Spleen (tissue), 11 donors: ENCODE measurements around the gene BEND3. TPM values are rescaled to one million over a fixed set of nuclear protein-coding genes. Genes with fewer than 3 reads are reported as not detected.

Experiments used
- DNase-seq: peaks from one replicate; pipeline ENCODE4 v3.0.0-alpha.2; 2020
- H3K27ac ChIP-seq, 8 donors: fragments of 200-600 bp; sonication (generic) in 7 of 8; 1 replicate in 4 of 8; 2 replicates in 4 of 8; pipeline versions ENCODE4 v1.5.0 to v1.8.0; 2016 to 2021; ENCODE audit warnings: inconsistent platforms in 4 of 8, mild to moderate bottlenecking in 4 of 8, moderate library complexity in 1 of 8
- H3K27me3 ChIP-seq, 7 donors: fragments of 200-600 bp; sonication (generic) in 6 of 7; replicated peaks in 1 of 7; 1 replicate in 4 of 7; 2 replicates in 3 of 7; pipeline versions ENCODE4 v1.5.0 to v1.8.0; 2016 to 2021; ENCODE audit warnings: inconsistent platforms in 3 of 7, mild to moderate bottlenecking in 1 of 7
- H3K36me3 ChIP-seq, 6 donors: fragments of 200-600 bp; sonication (generic) in 5 of 6; 1 replicate in 4 of 6; 2 replicates in 2 of 6; pipeline versions ENCODE4 v1.5.0 to v1.8.0; 2016 to 2021; ENCODE audit warnings: inconsistent platforms in 2 of 6
- H3K4me1 ChIP-seq, 6 donors: fragments of 200-600 bp; sonication (generic) in 5 of 6; 1 replicate in 3 of 6; 2 replicates in 3 of 6; pipeline versions ENCODE4 v1.5.0 to v1.8.0; 2016 to 2021; ENCODE audit warnings: inconsistent platforms in 3 of 6
- H3K4me3 ChIP-seq, 8 donors: fragments of 200-600 bp; sonication (generic) in 7 of 8; 1 replicate in 4 of 8; 2 replicates in 4 of 8; pipeline versions ENCODE4 v1.5.0 to v1.8.0; 2016 to 2021; ENCODE audit warnings: inconsistent platforms in 4 of 8, mild to moderate bottlenecking in 4 of 8, moderate library complexity in 2 of 8
- H3K9me3 ChIP-seq, 8 donors: fragments of 200-600 bp; sonication (generic) in 7 of 8; 1 replicate in 4 of 8; 2 replicates in 4 of 8; pipeline versions ENCODE4 v1.5.0 to v1.8.0; 2016 to 2021; ENCODE audit warnings: inconsistent platforms in 4 of 8
- POLR2A ChIP-seq, 3 donors: fragments of 450-650 bp; IDR thresholded peaks; one replicate each; pipeline ENCODE4 v1.5.1; 2017; ENCODE audit warnings: antibody characterized with exemption in 3 of 3, mild to moderate bottlenecking in 1 of 3
- POLR2AphosphoS5 ChIP-seq, 3 donors: sonication (generic); formaldehyde crosslinking; IDR thresholded peaks; one replicate each; pipeline ENCODE4 v1.5.1; 2017; ENCODE audit warnings: antibody characterized with exemption in 3 of 3
- WGBS, 5 donors: extraction: QIAGEN DNeasy Blood & Tissue Kit in 3 of 5; methylation state at CpG; one replicate each; pipeline versions ENCODE4 v1.1.5 to v1.1.7; 2013 to 2018; 5-methylcytosine and 5-hydroxymethylcytosine counted together
- intact Hi-C: fragments of 100-400 bp; cut with DNase I; formaldehyde crosslinking; loops from one replicate; pipeline ENCODE4 v1.15.0; 2023; ENCODE audit warnings: low total_unique reads
- polyA plus RNA-seq, 3 donors: library from polyadenylated mRNA; stranded (reverse); fragments of 200-250 nt; gene quantifications; one replicate each; pipeline ENCODE4 v1.2.1, GENCODE V29; 2013
- total RNA-seq, 7 donors: library from RNA; depleted of rRNA in 3 of 7; stranded (reverse); fragments of >200 nt in 3 of 7; fragmentation: NEBNext Ultra II Directional in 4 of 7; extraction: Animal tissue kit (Norgen Biotek cat#: 25700) in 4 of 7; gene quantifications; one replicate each; pipeline versions ENCODE4 v1.1.0 to v1.2.1, GENCODE V29; 2016 to 2021
- TF ChIP-seq, protein P1 (sequence below), 11 experiments: fragments of 200-600 bp in 7 of 11; fragments of 450-650 bp in 4 of 11; sonication (generic) in 4 of 11; IDR thresholded peaks in 8 of 11; conservative IDR thresholded peaks in 3 of 11; 1 replicate in 7 of 11; 2 replicates in 4 of 11; pipeline versions ENCODE4 v1.4.0 to v1.8.0; 2016 to 2021; ENCODE audit warnings: antibody characterized with exemption in 11 of 11, inconsistent platforms in 4 of 11, mild to moderate bottlenecking in 1 of 11
- donor health status: healthy with polysubstance abuse.
- donor health status: DM: no; HTN: no; CAD: no; lungs with moderate emphysema.
- donor health status: DM: no; HTN: no; CAD: no.
- donor health status: Bipolar disorder and iron deficiency.
- donor health status: healthy.
- donor health status: DM: no; HTN: no; CAD: no.
- donor health status: DM: yes; HTN: yes; CAD: no.

BEND3 gene
- total and polyA plus RNA-seq, 10 donors: 0.37 to 2.6 (median 2.1) TPM

DNA sequence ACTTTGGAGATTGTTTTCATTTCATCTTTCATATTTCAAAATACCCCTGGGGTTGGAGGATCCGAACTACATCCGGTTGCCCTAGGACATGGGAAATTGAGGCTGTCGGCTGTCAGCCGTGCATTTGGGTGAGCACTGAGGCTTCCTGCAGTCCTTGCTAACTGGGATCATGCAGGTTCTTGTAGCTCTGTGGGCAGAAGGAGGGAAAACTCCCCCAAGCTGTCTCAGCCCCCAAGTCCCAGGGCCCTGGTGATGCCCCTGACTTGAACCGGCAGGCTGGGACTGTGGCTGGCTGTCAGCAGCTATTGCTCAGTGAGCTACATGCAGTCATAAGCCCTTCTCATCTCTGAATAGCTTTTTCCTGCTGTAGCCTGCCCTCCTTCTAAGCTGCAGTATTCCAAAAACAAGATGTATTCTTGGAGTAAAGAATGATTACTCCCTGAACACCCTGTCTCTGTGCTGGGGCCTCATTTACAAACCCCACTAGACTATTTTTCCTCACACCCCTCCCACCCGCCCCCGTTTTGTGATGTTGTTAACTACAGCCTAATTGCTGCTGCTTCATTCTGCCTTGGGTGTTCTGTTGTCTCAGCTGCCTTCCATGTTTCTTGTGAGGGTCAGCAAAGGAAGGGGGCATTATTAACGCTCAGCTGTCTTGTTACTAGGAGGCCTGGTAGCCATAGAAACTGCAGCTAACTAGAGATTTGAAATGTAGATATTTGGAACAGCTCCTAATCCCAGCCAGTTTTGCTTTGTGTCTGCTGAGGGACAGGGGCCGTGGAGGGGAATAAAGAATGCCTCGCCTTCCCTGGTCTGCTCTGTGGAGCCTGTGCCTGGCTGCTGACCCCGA, 69.3 kb downstream of the BEND3 start:
- Histone ChIP-seq H3K36me3 (peaks cover 0 to 97% (median 14%) of the 10 kb centered on the region in 6 donors), H3K27me3 (no peaks in the 10 kb centered on the region), H3K4me1 (no peaks in the 10 kb centered on the region), H3K9me3 (no peaks in the 10 kb centered on the region), H3K4me3 (no peak overlapping the region), H3K27ac (no peak overlapping the region)
- 80 to 83% (median 82%) methylated on average over 10 to 11 of the region's 11 CpGs for WGBS, 5 donors
- DNase-seq: no peak
- intact Hi-C loops: no loop called here
- TF ChIP-seq, protein P1, sequence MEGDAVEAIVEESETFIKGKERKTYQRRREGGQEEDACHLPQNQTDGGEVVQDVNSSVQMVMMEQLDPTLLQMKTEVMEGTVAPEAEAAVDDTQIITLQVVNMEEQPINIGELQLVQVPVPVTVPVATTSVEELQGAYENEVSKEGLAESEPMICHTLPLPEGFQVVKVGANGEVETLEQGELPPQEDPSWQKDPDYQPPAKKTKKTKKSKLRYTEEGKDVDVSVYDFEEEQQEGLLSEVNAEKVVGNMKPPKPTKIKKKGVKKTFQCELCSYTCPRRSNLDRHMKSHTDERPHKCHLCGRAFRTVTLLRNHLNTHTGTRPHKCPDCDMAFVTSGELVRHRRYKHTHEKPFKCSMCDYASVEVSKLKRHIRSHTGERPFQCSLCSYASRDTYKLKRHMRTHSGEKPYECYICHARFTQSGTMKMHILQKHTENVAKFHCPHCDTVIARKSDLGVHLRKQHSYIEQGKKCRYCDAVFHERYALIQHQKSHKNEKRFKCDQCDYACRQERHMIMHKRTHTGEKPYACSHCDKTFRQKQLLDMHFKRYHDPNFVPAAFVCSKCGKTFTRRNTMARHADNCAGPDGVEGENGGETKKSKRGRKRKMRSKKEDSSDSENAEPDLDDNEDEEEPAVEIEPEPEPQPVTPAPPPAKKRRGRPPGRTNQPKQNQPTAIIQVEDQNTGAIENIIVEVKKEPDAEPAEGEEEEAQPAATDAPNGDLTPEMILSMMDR (IDR thresholded peaks at IDR 0.05 in 8 of 11, conservative IDR thresholded peaks at IDR 0.05 in 3 of 11): no peak
- no peak for TF ChIP-seq POLR2AphosphoS5 (IDR thresholded peaks at IDR 0.05)
- TF ChIP-seq POLR2A (IDR thresholded peaks at IDR 0.05): no peak

DNA sequence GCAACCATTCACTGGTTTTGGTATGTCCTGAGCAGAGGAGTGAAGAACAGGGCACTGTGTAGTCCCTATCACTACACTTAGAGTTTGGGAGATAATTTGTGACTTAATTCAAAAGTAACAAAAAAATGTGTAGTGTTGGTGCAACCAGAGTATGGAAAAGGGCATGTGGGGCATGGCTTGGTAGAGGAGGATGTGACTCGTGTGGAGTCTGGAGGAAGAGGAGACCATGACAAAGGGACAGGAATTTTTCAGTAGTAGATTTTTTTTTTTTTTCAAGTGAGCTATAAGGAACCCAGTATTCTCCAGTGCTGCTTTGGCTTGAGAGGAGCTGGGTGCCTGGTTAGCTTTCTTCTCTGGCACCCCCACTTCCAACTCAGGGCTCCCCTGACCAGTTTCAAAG, 82.2 kb downstream of the BEND3 start:
- 71 to 95% (median 78%) methylated on average over 1 of the region's 1 CpG for WGBS, 5 donors
- peaks cover 0 to 38% (median 0%) of the 10 kb centered on the region in 6 donors for H3K36me3 ChIP-seq
- H3K9me3 ChIP-seq: no peaks in the 10 kb centered on the region
- no peak overlapping the region for H3K27ac ChIP-seq
- TF ChIP-seq POLR2AphosphoS5 (IDR thresholded peaks at IDR 0.05): no peak
- TF ChIP-seq POLR2A (IDR thresholded peaks at IDR 0.05): no peak
- TF ChIP-seq, protein P1 (IDR thresholded peaks at IDR 0.05 in 8 of 11, conservative IDR thresholded peaks at IDR 0.05 in 3 of 11): no peak
- DNase-seq: no peak
- H3K4me1 ChIP-seq: peaks cover 4 to 44% (median 24%) of the 10 kb centered on the region in 6 donors
- H3K27me3 ChIP-seq: no peaks in the 10 kb centered on the region
- H3K4me3 ChIP-seq: no peak overlapping the region
- intact Hi-C loops: no loop called here

DNA sequence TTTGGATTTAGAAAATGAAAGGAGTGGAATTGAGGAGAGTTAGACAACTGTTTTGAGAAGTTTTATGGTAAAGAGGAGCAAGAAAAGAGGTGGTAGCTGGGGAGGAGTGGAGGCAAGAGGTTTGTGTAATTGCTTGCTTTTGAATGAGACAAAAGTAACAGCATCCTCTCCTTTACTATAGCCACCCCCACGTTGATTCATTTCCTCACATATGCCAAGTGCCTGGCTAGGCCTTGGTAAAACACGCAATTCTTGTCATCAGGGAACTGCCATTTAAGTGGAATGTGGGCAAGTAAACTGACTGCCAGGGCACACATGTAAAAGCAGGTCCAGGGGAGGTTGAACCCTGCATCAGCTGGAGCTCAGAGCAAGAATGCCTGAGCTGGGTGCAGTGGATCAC, 83.3 kb downstream of the BEND3 start:
- Histone ChIP-seq H3K27ac (no peak overlapping the region), H3K27me3 (no peaks in the 10 kb centered on the region), H3K9me3 (no peaks in the 10 kb centered on the region), H3K4me1 (peaks cover 4 to 50% (median 24%) of the 10 kb centered on the region in 6 donors), H3K36me3 (peaks cover 0 to 38% (median 0%) of the 10 kb centered on the region in 6 donors), H3K4me3 (no peak overlapping the region)
- DNase-seq: no peak
- 72 to 89% (median 80%) methylated on average over 2 of the region's 2 CpGs for WGBS, 5 donors
- TF ChIP-seq POLR2A (IDR thresholded peaks at IDR 0.05): no peak
- TF ChIP-seq, protein P1 (IDR thresholded peaks at IDR 0.05 in 8 of 11, conservative IDR thresholded peaks at IDR 0.05 in 3 of 11): no peak
- intact Hi-C loops: no loop called here

DNA sequence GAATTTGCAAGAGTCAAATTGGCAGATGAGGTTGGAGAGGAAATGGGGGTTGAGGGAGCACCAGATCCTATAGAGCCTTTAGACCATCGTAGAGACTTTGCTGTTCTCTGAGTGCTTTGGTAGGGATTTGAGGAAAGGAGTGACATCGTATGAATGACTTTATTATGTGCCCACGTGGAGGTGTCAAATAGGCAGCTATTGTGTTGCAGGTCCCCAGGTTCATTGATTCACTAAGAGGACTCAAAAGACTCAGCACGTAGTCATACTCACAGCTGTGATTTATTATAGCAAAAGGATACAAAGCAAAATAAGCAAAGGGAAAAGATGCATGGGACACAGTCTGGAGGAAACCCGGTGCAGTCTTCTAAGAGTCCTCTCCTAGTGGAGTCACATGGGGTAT, 85.2 kb downstream of the BEND3 start:
- TF ChIP-seq POLR2A (IDR thresholded peaks at IDR 0.05) (no peak), POLR2AphosphoS5 (IDR thresholded peaks at IDR 0.05) (no peak)
- TF ChIP-seq, protein P1 (IDR thresholded peaks at IDR 0.05 in 8 of 11, conservative IDR thresholded peaks at IDR 0.05 in 3 of 11): no peak
- H3K27me3 ChIP-seq: no peaks in the 10 kb centered on the region
- peaks cover 0 to 30% (median 0%) of the 10 kb centered on the region in 6 donors for H3K36me3 ChIP-seq
- DNase-seq: no peak
- H3K4me1 ChIP-seq: peaks cover 4 to 50% (median 24%) of the 10 kb centered on the region in 6 donors
- WGBS, 5 donors: 85 to 94% (median 87%) methylated on average over 5 of the region's 5 CpGs
- H3K9me3 ChIP-seq: no peaks in the 10 kb centered on the region
- no peak overlapping the region for H3K4me3 ChIP-seq
- H3K27ac ChIP-seq: no peak overlapping the region
- intact Hi-C loops: no loop called here
